K562 (cell line): ENCODE data around the gene HCFC1R1. TPM values are rescaled to one million over a fixed set of nuclear protein-coding genes. Genes with fewer than 3 reads are reported as not detected.
A peak's percentile ranks its signal among the peaks of the same experiment; 100 is the strongest.

ENCODE experiments used
- ATAC-seq: fragments of 200-7000 bp; cut with Tn5 transposase; 3 replicates; pipeline ENCODE4 v1.9.1; 2020; ENCODE audit warnings: moderate library complexity
- BruUV-seq: library from RNA; stranded (reverse); fragments of 400-500 nt; replicated peaks from 2 replicates; lab custom pipeline; 2021; lab: Mats Ljungman, UMichigan
- CTCF ChIA-PET: fragments of 300-600 bp; formaldehyde crosslinking; extraction: SDS; loops from one replicate; lab custom pipeline; 2021; ENCODE audit warnings: low intra/inter-chr PET ratio; lab: Yijun Ruan, JAX
- POLR2A ChIA-PET: fragments of 300-600, 350-650 bp; sonication (Branson Sonifier 250); formaldehyde crosslinking; extraction: SDS; loops from one replicate; lab custom pipeline; 2021; ENCODE audit warnings: antibody characterized with exemption, inconsistent platforms; lab: Yijun Ruan, JAX
- DNase-seq, 4 experiments: peaks; one replicate each; pipeline versions ENCODE4 v3.0.0 to v3.0.0-alpha.2; 2011 to 2018; ENCODE audit warnings: low spot score in 3 of 4, mixed read lengths in 3 of 4; ENCODE audit errors: extremely low read depth in 1 of 4
- FAIRE-seq: peaks from 2 replicates; lab custom pipeline; 2011; peaks lifted over from hg19 to GRCh38; lab: Jason Lieb, UNC
- H2AFZ ChIP-seq: 2 replicates; pipeline ENCODE4 v1.6.0; 2011; ENCODE audit warnings: low read depth, low read length, control low read depth, inconsistent platforms
- H3K27ac ChIP-seq: fragments of 200-600 bp; 3 replicates; pipeline ENCODE4 v1.8.0; 2011; ENCODE audit warnings: low read depth, mild to moderate bottlenecking, control low read depth, inconsistent platforms, low read length, moderate library complexity, mixed read lengths; ENCODE audit errors: extremely low read depth
- H3K27me3 ChIP-seq, 2 experiments: fragments of 300-600 bp in 1 of 2; 2 replicates in 1 of 2; 3 replicates in 1 of 2; pipeline versions ENCODE4 v1.6.0 to v1.8.0; 2011; ENCODE audit warnings: inconsistent platforms in 2 of 2, low read length in 2 of 2, mild to moderate bottlenecking in 1 of 2, mixed read lengths in 1 of 2, moderate library complexity in 1 of 2; ENCODE audit not compliant: control insufficient read depth in 2 of 2, insufficient read depth in 2 of 2
- H3K36me3 ChIP-seq: fragments of 300-600 bp; 3 replicates; pipeline ENCODE4 v1.8.0; 2011; ENCODE audit warnings: mild to moderate bottlenecking, low read length, inconsistent platforms; ENCODE audit not compliant: control insufficient read depth, insufficient read depth
- H3K4me1 ChIP-seq, 2 experiments: fragments of 200-600 bp in 1 of 2; replicated peaks in 1 of 2; 2 replicates in 1 of 2; 3 replicates in 1 of 2; pipeline versions ENCODE4 v1.5.1 to v1.8.0; 2011; ENCODE audit warnings: inconsistent platforms in 2 of 2, low read length in 2 of 2, mild to moderate bottlenecking in 1 of 2, mixed read lengths in 1 of 2, moderate library complexity in 1 of 2; ENCODE audit not compliant: control insufficient read depth in 2 of 2, insufficient read depth in 2 of 2
- H3K4me2 ChIP-seq: 2 replicates; pipeline ENCODE4 v1.6.1; 2011; ENCODE audit warnings: low read length, control low read depth, inconsistent platforms, mixed read lengths; ENCODE audit not compliant: insufficient read depth
- H3K4me3 ChIP-seq: fragments of 200-600 bp; sonication (generic), shearing (Covaris generic); 2 replicates; pipeline ENCODE4 v1.5.1; 2016; ENCODE audit warnings: control low read depth, inconsistent platforms
- H3K79me2 ChIP-seq: fragments of 200-600 bp; 3 replicates; pipeline ENCODE4 v1.8.0; 2011; ENCODE audit warnings: low read length, inconsistent platforms; ENCODE audit not compliant: control insufficient read depth, insufficient read depth
- H3K9ac ChIP-seq, 2 experiments: 2 replicates each; pipeline versions ENCODE4 v1.6.0 to v1.6.1; 2011; ENCODE audit warnings: low read depth in 2 of 2, low read length in 2 of 2, control low read depth in 1 of 2, inconsistent platforms in 1 of 2, mild to moderate bottlenecking in 1 of 2, mixed read lengths in 1 of 2; ENCODE audit not compliant: insufficient read depth in 1 of 2
- H3K9me1 ChIP-seq: one replicate; pipeline ENCODE4 v1.6.0; 2011; ENCODE audit warnings: inconsistent platforms, mild to moderate bottlenecking, low read length, moderate library complexity; ENCODE audit not compliant: control insufficient read depth, insufficient read depth
- H3K9me3 ChIP-seq: replicated peaks from 2 replicates; pipeline ENCODE4 v1.5.1; 2011; ENCODE audit warnings: low read depth, low read length, inconsistent platforms; ENCODE audit not compliant: control insufficient read depth, insufficient read depth
- H4K20me1 ChIP-seq: replicated peaks from 2 replicates; pipeline ENCODE4 v1.6.1; 2011; ENCODE audit warnings: low read length, inconsistent platforms, mixed read lengths; ENCODE audit not compliant: control insufficient read depth, insufficient read depth
- FOXM1 ChIP-seq, 2 experiments: fragments of 450-650 bp in 1 of 2; sonication (generic) in 1 of 2; formaldehyde crosslinking in 1 of 2; IDR thresholded peaks; 2 replicates each; pipeline versions ENCODE4 v1.6.1 to v1.9.0; 2017 to 2022; ENCODE audit warnings: low read depth in 2 of 2, mild to moderate bottlenecking in 2 of 2, missing genetic modification reagents in 1 of 2, moderate library complexity in 1 of 2
- MCM7 ChIP-seq, 2 experiments: fragments of 450-650 bp; IDR thresholded peaks; 2 replicates each; pipeline ENCODE4 v1.6.1; 2016 to 2018
- PCBP2 ChIP-seq: fragments of 200-400 bp; formaldehyde crosslinking; IDR thresholded peaks from 2 replicates; pipeline ENCODE4 v1.6.1; 2018; ENCODE audit warnings: low read length, low read depth, mild to moderate bottlenecking, moderate library complexity; ENCODE audit not compliant: poor library complexity, severe bottlenecking
- PHF8 ChIP-seq: fragments of 200-600 bp; sonication (generic); IDR thresholded peaks from 2 replicates; pipeline ENCODE4 v1.6.1; 2012; ENCODE audit warnings: mixed run types, mild to moderate bottlenecking, inconsistent platforms, low read length, moderate library complexity, borderline replicate concordance
- POLR2A ChIP-seq: fragments of 450-650 bp; conservative IDR thresholded peaks from 2 replicates; pipeline ENCODE4 v1.6.1; 2016
- POLR2G ChIP-seq: fragments of 200-400 bp; formaldehyde crosslinking; IDR thresholded peaks from 2 replicates; pipeline ENCODE4 v1.6.1; 2017; ENCODE audit warnings: low read depth, mild to moderate bottlenecking, antibody characterized with exemption, low read length, moderate library complexity
- RAD51 ChIP-seq: fragments of 450-650 bp; IDR thresholded peaks from 2 replicates; pipeline ENCODE4 v1.7.1; 2016; ENCODE audit warnings: low read depth, mild to moderate bottlenecking, borderline replicate concordance
- RBFOX2 ChIP-seq: fragments of 200-400 bp; formaldehyde crosslinking; IDR thresholded peaks from 2 replicates; pipeline ENCODE4 v1.6.1; 2017; ENCODE audit warnings: low read depth, mild to moderate bottlenecking, low read length, moderate library complexity
- TBL1XR1 ChIP-seq, 2 experiments: IDR thresholded peaks; 2 replicates each; pipeline ENCODE4 v1.6.1; 2012; ENCODE audit warnings: improper control_type of control experiment in 2 of 2, low read length in 2 of 2, mild to moderate bottlenecking in 1 of 2
- ZBTB49 ChIP-seq: sonication (generic); formaldehyde crosslinking; IDR thresholded peaks from 2 replicates; pipeline ENCODE4 v1.8.0; 2022; ENCODE audit warnings: missing genetic modification reagents, mild to moderate bottlenecking, borderline replicate concordance
- ZSCAN32 ChIP-seq: fragments of 450-650 bp; formaldehyde crosslinking; IDR thresholded peaks from 2 replicates; pipeline ENCODE4 v1.4.0; 2020; ENCODE audit warnings: mild to moderate bottlenecking, moderate library complexity
- WGBS: fragments of 100-300 bp; shearing (Covaris generic); methylation state at CpG from one replicate; pipeline ENCODE4 v1.1.6; 2016; ENCODE audit warnings: low coverage, mixed read lengths; ENCODE audit not compliant: insufficient coverage; ENCODE audit errors: missing lambda C conversion rate; 5-methylcytosine and 5-hydroxymethylcytosine counted together
- in situ Hi-C: fragments of 300-500 bp; cut with MboI; formaldehyde crosslinking; loops from 4 replicates; pipeline ENCODE4 v1.15.0; 2018; ENCODE audit warnings: inconsistent platforms, mixed read lengths
- intact Hi-C: fragments of 100-400 bp; cut with micrococcal nuclease; formaldehyde crosslinking; loops from 2 replicates; pipeline ENCODE4 v1.14.2; 2022
- polyA plus RNA-seq, 8 experiments: library from polyadenylated mRNA; depleted of rRNA in 4 of 8; stranded (reverse) in 5 of 8; unstranded in 3 of 8; fragments of >200 nt; fragmentation: Nextera tagmentation in 2 of 8; fragmentation: Illumina TruSeq in 1 of 8; extraction: Ambion mirVana in 2 of 8; extraction: Trizol in 1 of 8; gene quantifications; 2 replicates each; pipeline versions ENCODE4 v1.2.1 to v1.2.3, GENCODE V29; 2011 to 2014; ENCODE audit warnings: inconsistent platforms in 1 of 8, missing spikeins in 1 of 8
- total RNA-seq, 7 experiments: library from RNA; depleted of rRNA in 6 of 7; stranded (reverse); fragments of >200 nt in 6 of 7; fragmentation: Illumina TruSeq in 2 of 7; extraction: Trizol in 2 of 7; gene quantifications; 2 replicates each; pipeline versions ENCODE4 v1.2.1 to v1.2.3, GENCODE V29; 2011 to 2021; ENCODE audit warnings: low replicate concordance in 1 of 7

Gene HCFC1R1
- total and polyA plus RNA-seq, 9 of the 15 experiments (the other 6 are each of a cell fraction or from before 2014, with no cell fraction given) = 2.2 to 29.0 (median 11.2) TPM

DNA sequence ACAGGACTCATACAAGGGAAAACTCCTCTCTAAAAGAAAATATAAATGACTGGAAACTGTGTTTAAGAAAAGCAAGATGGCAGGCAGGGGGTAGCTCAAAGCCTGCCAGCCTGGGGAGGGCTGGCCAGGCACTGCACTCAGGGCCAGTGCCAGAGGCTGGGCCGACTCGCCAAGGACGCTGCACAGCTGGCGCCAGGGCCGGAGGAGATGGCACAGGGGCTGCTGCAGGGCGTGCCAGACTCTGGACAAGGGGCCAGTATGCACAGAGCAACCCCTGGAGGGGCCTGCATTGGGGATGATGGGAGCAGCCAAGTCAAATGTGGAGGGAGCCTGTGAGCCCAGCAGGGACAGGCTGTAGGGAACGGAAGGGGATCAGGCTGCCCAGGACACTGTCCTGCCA, 47.5 kb downstream of the HCFC1R1 start:
- FAIRE-seq = no peak

GRCh38 chr16:2975161-2975795, 48.5 kb downstream of the HCFC1R1 start:
- Histone ChIP-seq H3K9me1 (peaks cover 3% of the 10 kb centered on the region), H3K4me3 (no peak overlapping the region), H2AFZ (no peak overlapping the region), H4K20me1 (peaks cover 22% of the 10 kb centered on the region), H3K27ac (no peak overlapping the region), H3K9ac (peak overlapping the region in 1 of 2 experiments; percentile 81; a peak in 1 of 4 replicates), H3K36me3 (peaks cover 87% of the 10 kb centered on the region; the same call in 2 of the 3 replicates), H3K27me3 (no peaks in the 10 kb centered on the region), H3K4me1 (peaks cover 8 to 91% of the 10 kb centered on the region in 2 experiments; a peak in 4 of 5 replicates), H3K79me2 (peaks cover 51% of the 10 kb centered on the region), H3K9me3 (no peaks in the 10 kb centered on the region), H3K4me2 (no peak overlapping the region)
- FAIRE-seq (no peak), DNase-seq (no peak), ATAC-seq (no peak)
- WGBS = 94% methylated on average over 24 of the region's 28 CpGs
- no TSS peak for BruUV-seq
- intact Hi-C loops = no loop called here
- POLR2A ChIA-PET = interaction anchor here (0.6 to 1.8 kb wide), 6 partner anchors 10 to 1356 kb away, joined by 3 to 8 read pairs (median 4); no protein-coding TSS in a partner anchor
- CTCF ChIA-PET = no interaction called here
- in situ Hi-C loops = no loop called here
- TF ChIP-seq PHF8 (0 out of 2 replicates have a peak, but pooled peaks have one; percentile 12), RBFOX2 (peak; percentile 70), PCBP2 (no peak), FOXM1 (IDR thresholded peaks at IDR 0.05; ENCODE audit: low read depth) (no peak), FOXM1 (CRISPR knock-in tag; IDR thresholded peaks at IDR 0.05; ENCODE audit: low read depth) (peak; percentile 67; the same call in 1 of the 2 replicates), ZBTB49 (CRISPR knock-in tag) (no peak), POLR2G (peak; percentile 72), TBL1XR1 (IDR thresholded peaks at IDR 0.05; ENCODE audit: low read length in 2 of 2) (no peak), POLR2A (0 out of 2 replicates have a peak, but pooled peaks have one; percentile 2), RAD51 (no peak), ZSCAN32 (CRISPR knock-in tag) (no peak)

More for the DNA sequence above, 47.5 kb downstream of the HCFC1R1 start:
- no TSS peak for BruUV-seq
- H3K9ac ChIP-seq = peak overlapping the region in 1 of 2 experiments; percentile 79; a peak in 2 of 4 replicates
- H3K4me3 ChIP-seq = no peak overlapping the region
- POLR2A ChIA-PET = interaction anchor here (1.0 to 1.3 kb wide), 2 partner anchors 9 to 20 kb away, joined by 3 read pairs; no protein-coding TSS in a partner anchor
- no peaks in the 10 kb centered on the region for H3K27me3 ChIP-seq
- H3K9me1 ChIP-seq = no peaks in the 10 kb centered on the region
- peaks cover 13% of the 10 kb centered on the region for H4K20me1 ChIP-seq
- ATAC-seq (no peak), DNase-seq (no peak)
- H2AFZ ChIP-seq = no peak overlapping the region
- TF ChIP-seq RBFOX2 (peak; percentile 58), MCM7 (IDR thresholded peaks at IDR 0.05) (no peak)
- H3K9me3 ChIP-seq = no peaks in the 10 kb centered on the region
- H3K36me3 ChIP-seq = peaks cover 83% of the 10 kb centered on the region; the same call in 2 of the 3 replicates
- no peak overlapping the region for H3K4me2 ChIP-seq
- peaks cover 50% of the 10 kb centered on the region for H3K79me2 ChIP-seq
- CTCF ChIA-PET = no interaction called here
- intact Hi-C loops (no loop called here), in situ Hi-C loops (no loop called here)
- no peak overlapping the region for H3K27ac ChIP-seq
- WGBS = 95% methylated on average over 6 of the region's 7 CpGs
- H3K4me1 ChIP-seq = peaks cover 0 to 90% of the 10 kb centered on the region in 2 experiments; a peak in 4 of 5 replicates
